Measurements from ENCODE around the gene ITGA11.

ITGA11 gene

GRCh38 chr15:68274201-68274848 is 157.6 kb downstream of the ITGA11 start:
- no peak for DNase-seq (ENCODE audit: low read depth in 3 of 3, low spot score in 1 of 3)

GRCh38 chr15:68272721-68273271 is 159.2 kb downstream of the ITGA11 start:
- DNase-seq (ENCODE audit: low read depth in 3 of 3, low spot score in 1 of 3) = no peak

- no peak for DNase-seq (ENCODE audit: low read depth in 3 of 3, low spot score in 1 of 3)
Observed at GRCh38 chr15:68271854-68272471, 160.0 kb downstream of the ITGA11 start.

GRCh38 chr15:68268405-68268804 is 163.6 kb downstream of the ITGA11 start:
- no peak for DNase-seq (ENCODE audit: low read depth in 3 of 3, low spot score in 1 of 3)

DNA sequence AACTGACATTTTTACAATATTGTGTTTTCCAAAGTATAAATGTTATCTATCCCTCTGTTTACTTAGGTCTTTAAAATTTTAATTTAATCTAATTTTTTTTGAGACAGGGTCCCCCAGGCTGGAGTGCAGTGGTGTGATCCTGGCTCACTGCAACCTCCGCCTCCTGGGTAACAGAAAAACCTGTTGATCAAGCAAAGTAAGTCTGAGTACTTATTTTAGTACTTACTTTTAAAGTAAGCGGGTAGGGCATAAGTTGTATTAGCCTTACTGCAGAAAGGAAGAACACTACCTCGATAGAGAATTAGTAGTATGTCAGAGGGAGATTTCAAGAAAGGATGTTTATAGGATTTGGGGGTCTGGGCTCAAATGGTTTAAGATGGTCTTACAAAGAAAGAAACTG is 166.3 kb downstream of the ITGA11 start:
- DNase-seq (ENCODE audit: low read depth in 3 of 3, low spot score in 1 of 3) = no peak

DNA sequence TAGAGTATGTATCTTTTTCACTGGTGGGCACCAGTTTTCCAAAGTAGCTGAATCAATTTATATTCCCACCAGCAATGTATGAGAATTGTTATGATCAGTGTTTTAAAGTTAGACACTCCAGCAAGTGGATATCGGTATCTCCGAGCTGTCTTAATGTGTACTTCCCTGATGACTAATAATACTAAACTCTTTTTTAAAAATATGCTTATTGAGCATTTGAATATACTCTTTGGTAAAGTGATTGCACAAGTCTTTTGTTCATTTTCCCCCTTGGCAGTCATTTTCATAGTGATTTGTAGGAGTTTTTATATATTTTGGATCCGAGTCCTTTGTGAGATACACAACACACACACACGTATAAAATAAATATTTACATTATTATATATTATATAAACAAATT is 166.9 kb downstream of the ITGA11 start:
- DNase-seq (ENCODE audit: low read depth in 3 of 3, low spot score in 1 of 3) = no peak

DNA sequence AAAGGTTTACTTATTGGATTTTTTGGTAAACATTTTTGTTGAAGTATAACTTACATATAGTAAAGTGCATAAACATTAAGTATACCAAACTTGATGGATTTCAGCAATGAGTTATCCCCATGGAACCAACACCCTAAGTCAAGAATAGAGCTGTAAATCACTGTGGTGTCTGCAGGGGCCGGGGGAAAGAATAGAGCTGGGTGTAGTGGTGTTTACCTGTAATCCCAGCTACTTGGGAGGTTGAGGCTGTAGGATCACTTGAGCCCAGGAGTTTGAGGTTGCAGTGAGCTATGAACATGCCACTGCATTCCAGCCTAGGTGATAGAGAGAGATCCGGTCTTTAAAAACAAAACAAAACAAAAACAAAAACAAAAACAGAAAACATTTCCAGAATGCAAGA is 167.7 kb downstream of the ITGA11 start:
- DNase-seq (ENCODE audit: low read depth in 3 of 3, low spot score in 1 of 3) = no peak

DNA sequence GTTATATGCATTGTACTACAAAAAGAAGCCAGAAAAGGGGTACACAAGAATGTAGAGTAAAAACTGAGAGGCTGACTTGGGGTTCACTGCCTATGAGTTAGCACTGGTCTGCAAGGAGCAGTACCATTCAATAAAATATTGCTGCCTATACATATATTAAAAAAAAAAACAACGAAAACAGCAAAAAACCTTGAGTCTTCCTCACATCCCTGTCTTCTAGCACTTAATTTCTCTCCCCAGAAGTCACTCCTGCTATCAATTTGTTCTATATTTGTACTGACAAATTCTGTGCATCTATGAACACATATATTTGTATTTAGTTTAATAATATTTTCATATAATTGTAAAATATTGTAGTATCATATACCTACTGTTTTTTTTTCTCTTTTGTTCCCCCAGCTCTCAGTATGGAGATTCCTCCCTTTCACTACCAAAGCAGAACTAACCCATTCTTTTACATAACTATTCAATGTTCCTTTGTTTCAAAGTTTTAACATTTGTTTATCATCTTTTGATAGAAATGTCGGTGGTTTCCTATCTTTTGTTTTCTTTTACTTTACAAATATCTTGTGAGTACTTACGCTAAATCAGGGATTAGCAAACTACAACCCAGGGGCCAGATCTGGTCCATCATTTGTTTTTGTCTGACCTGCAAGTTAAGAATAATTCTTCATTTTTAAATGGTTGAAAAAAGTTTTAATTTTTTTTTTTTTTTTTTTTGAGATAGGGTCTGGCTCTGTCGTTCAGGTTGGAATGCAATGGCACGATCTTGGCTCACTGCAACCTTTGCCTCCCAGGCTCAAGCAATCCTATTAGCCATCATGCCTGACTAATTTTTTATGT is 169.2 kb downstream of the ITGA11 start:
- DNase-seq (ENCODE audit: low read depth in 3 of 3, low spot score in 1 of 3) = no peak

- no peak for DNase-seq (ENCODE audit: low read depth in 3 of 3, low spot score in 1 of 3)
Observed at GRCh38 chr15:68261980-68262379, 170.0 kb downstream of the ITGA11 start.

DNA sequence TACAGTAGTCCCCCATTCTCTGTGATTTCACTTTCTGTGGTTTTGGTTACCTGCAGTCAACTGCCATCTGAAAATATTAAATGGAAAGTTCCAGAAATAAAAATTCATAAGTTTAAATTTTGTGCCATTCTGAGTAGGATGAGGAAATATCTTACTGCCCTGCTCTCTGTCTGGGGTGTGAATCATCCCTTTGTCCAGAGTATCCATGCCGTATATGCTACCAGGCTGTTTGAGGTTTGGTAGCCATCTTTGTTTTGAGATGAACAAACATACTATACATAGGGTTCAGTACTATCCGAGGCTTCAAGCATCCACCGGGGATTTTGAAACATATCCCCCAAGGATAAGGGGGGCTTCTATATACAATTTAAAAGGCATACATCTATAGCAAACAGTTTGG is 170.7 kb downstream of the ITGA11 start:
- DNase-seq (ENCODE audit: low read depth in 3 of 3, low spot score in 1 of 3) = no peak

DNA sequence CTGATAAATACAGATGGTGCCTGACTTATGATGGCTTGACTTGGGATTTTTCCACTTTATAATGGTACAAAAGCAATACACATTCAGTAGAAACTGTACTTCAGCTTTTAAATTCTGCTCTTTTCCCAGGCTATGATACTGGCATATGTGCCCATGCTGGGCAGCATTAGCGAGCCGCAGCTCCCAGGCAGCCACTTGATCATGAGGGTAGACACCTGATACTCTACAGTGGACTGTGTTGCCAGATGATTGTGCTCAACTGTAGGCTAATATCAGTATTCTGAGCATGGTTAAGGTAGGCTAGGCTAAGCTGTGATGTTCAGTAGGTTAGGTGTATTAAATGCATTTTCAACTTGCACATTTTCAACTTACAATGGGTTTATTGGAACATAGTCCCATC is 172.1 kb downstream of the ITGA11 start:
- no peak for DNase-seq (ENCODE audit: low read depth in 3 of 3, low spot score in 1 of 3)

- peak in 1 of 3 donors; percentile 4 for DNase-seq (ENCODE audit: low read depth in 3 of 3, low spot score in 1 of 3)
Observed at GRCh38 chr15:68258692-68259091, 173.3 kb downstream of the ITGA11 start.

- peak in 2 of 3 donors; percentile 47 to 52 for DNase-seq (ENCODE audit: low read depth in 3 of 3, low spot score in 1 of 3)
Observed at GRCh38 chr15:68256675-68257450, 175.1 kb downstream of the ITGA11 start.

- DNase-seq (ENCODE audit: low read depth in 3 of 3, low spot score in 1 of 3) = no peak
Observed at GRCh38 chr15:68252925-68253534, 178.9 kb downstream of the ITGA11 start.

- DNase-seq (ENCODE audit: low read depth in 3 of 3, low spot score in 1 of 3) = no peak
Observed at GRCh38 chr15:68249058-68249713, 182.8 kb downstream of the ITGA11 start.
